Vagina (tissue), 2 donors: Measurements from ENCODE around the gene LRRC55. TPM values are rescaled to one million over a fixed set of nuclear protein-coding genes. Genes with fewer than 3 reads are reported as not detected.

Source experiments
- DNase-seq, 2 donors: peaks; one replicate each; pipeline ENCODE4 v3.0.0-alpha.2; 2017; ENCODE audit errors: extremely low spot score in 2 of 2
- H3K27ac ChIP-seq: fragments of 200-600 bp; sonication (generic); one replicate; pipeline ENCODE4 v1.5.1; 2019
- H3K27me3 ChIP-seq: fragments of 200-600 bp; sonication (generic); one replicate; pipeline ENCODE4 v1.5.1; 2019
- H3K36me3 ChIP-seq, 2 donors: fragments of 200-600 bp; sonication (generic); one replicate each; pipeline ENCODE4 v1.5.1; 2017 to 2019
- H3K4me1 ChIP-seq: fragments of 200-600 bp; sonication (generic); one replicate; pipeline ENCODE4 v1.5.1; 2019
- H3K4me3 ChIP-seq, 2 donors: fragments of 200-600 bp; sonication (generic); 1 replicate in 1 of 2; 2 replicates in 1 of 2; pipeline ENCODE4 v1.5.1; 2016 to 2019
- H3K9me3 ChIP-seq: fragments of 200-600 bp; sonication (generic); one replicate; pipeline ENCODE4 v1.5.1; 2019
- POLR2A ChIP-seq, 2 donors: fragments of 450-650 bp; IDR thresholded peaks; one replicate each; pipeline ENCODE4 v1.6.1; 2017; ENCODE audit warnings: antibody characterized with exemption in 2 of 2, mild to moderate bottlenecking in 2 of 2, moderate library complexity in 2 of 2
- POLR2AphosphoS5 ChIP-seq, 2 donors: sonication (generic); formaldehyde crosslinking; IDR thresholded peaks; one replicate each; pipeline ENCODE4 v1.9.0; 2017; ENCODE audit warnings: antibody characterized with exemption in 2 of 2, mild to moderate bottlenecking in 2 of 2, low read depth in 1 of 2; ENCODE audit not compliant: insufficient read depth in 1 of 2
- intact Hi-C: fragments of 100-400 bp; cut with DNase I; formaldehyde crosslinking; loops from one replicate; pipeline ENCODE4 v1.15.1; 2023
- total RNA-seq: library from RNA; depleted of rRNA; stranded (reverse); fragments of >200 nt; gene quantifications from one replicate; pipeline ENCODE4 v1.2.3, GENCODE V29; 2016
- TF ChIP-seq, protein P1 (sequence below), 3 experiments: fragments of 450-650 bp in 2 of 3; fragments of 200-600 bp in 1 of 3; sonication (generic) in 1 of 3; IDR thresholded peaks; one replicate each; pipeline ENCODE4 v1.5.1; 2017 to 2019; ENCODE audit warnings: antibody characterized with exemption in 3 of 3, mild to moderate bottlenecking in 2 of 3, moderate library complexity in 2 of 3

The LRRC55 gene
- total RNA-seq, 1 donor from 2014 or later: 0.74 TPM

- no peak for TF ChIP-seq POLR2A (IDR thresholded peaks at IDR 0.05)
- TF ChIP-seq, protein P1, sequence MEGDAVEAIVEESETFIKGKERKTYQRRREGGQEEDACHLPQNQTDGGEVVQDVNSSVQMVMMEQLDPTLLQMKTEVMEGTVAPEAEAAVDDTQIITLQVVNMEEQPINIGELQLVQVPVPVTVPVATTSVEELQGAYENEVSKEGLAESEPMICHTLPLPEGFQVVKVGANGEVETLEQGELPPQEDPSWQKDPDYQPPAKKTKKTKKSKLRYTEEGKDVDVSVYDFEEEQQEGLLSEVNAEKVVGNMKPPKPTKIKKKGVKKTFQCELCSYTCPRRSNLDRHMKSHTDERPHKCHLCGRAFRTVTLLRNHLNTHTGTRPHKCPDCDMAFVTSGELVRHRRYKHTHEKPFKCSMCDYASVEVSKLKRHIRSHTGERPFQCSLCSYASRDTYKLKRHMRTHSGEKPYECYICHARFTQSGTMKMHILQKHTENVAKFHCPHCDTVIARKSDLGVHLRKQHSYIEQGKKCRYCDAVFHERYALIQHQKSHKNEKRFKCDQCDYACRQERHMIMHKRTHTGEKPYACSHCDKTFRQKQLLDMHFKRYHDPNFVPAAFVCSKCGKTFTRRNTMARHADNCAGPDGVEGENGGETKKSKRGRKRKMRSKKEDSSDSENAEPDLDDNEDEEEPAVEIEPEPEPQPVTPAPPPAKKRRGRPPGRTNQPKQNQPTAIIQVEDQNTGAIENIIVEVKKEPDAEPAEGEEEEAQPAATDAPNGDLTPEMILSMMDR (IDR thresholded peaks at IDR 0.05): no peak
- no peak for TF ChIP-seq POLR2AphosphoS5 (IDR thresholded peaks at IDR 0.05; ENCODE audit: insufficient read depth in 1 of 2, low read depth in 1 of 2)
- H3K36me3 ChIP-seq: no peaks in the 10 kb centered on the region
- intact Hi-C loops: no loop called here
- no peak for DNase-seq
- no peaks in the 10 kb centered on the region for H3K9me3 ChIP-seq
- H3K27me3 ChIP-seq: no peaks in the 10 kb centered on the region
- no peak overlapping the region for H3K27ac ChIP-seq
- no peak overlapping the region for H3K4me3 ChIP-seq
- H3K4me1 ChIP-seq: no peaks in the 10 kb centered on the region
Observed at GRCh38 chr11:57150454-57150917, 31.3 kb upstream of the LRRC55 start.

DNA sequence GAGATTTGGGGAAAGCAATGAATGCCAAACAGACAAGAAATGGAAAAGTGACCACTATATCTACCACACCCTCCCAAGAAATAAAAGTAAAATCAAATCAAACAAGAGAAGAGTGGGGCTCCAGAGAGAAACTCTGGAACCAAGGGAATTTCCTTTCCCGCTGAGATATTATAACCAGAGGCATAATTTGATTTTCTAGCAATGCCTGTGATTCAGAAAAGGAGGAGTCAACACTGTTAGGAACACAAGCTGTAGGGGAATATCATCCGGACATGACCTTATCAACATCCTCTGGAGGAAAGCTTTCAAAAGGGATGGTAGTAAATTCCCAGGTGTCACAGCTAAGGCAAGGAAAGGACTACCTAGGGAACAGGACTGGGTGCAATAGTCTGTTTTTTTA, 29.6 kb upstream of the LRRC55 start:
- no peaks in the 10 kb centered on the region for H3K9me3 ChIP-seq
- TF ChIP-seq POLR2A (IDR thresholded peaks at IDR 0.05) (no peak), POLR2AphosphoS5 (IDR thresholded peaks at IDR 0.05; ENCODE audit: insufficient read depth in 1 of 2, low read depth in 1 of 2) (no peak)
- TF ChIP-seq, protein P1 (IDR thresholded peaks at IDR 0.05): no peak
- intact Hi-C loops: no loop called here

GRCh38 chr11:57153448-57153847, 28.3 kb upstream of the LRRC55 start:
- TF ChIP-seq, protein P1 (IDR thresholded peaks at IDR 0.05): no peak
- TF ChIP-seq POLR2AphosphoS5 (IDR thresholded peaks at IDR 0.05; ENCODE audit: insufficient read depth in 1 of 2, low read depth in 1 of 2) (no peak), POLR2A (IDR thresholded peaks at IDR 0.05) (no peak)
- Histone ChIP-seq H3K4me3 (no peak overlapping the region), H3K27me3 (no peaks in the 10 kb centered on the region), H3K36me3 (no peaks in the 10 kb centered on the region), H3K4me1 (no peaks in the 10 kb centered on the region), H3K27ac (no peak overlapping the region), H3K9me3 (no peaks in the 10 kb centered on the region)
- intact Hi-C loops: no loop called here
- no peak for DNase-seq

More for the DNA sequence above, 29.6 kb upstream of the LRRC55 start:
- no peak overlapping the region for H3K27ac ChIP-seq
- no peaks in the 10 kb centered on the region for H3K4me1 ChIP-seq
- H3K4me3 ChIP-seq: no peak overlapping the region
- no peaks in the 10 kb centered on the region for H3K27me3 ChIP-seq
- H3K36me3 ChIP-seq: no peaks in the 10 kb centered on the region
- no peak for DNase-seq

- Histone ChIP-seq H3K4me3 (no peak overlapping the region), H3K27me3 (no peaks in the 10 kb centered on the region), H3K9me3 (no peaks in the 10 kb centered on the region), H3K36me3 (no peaks in the 10 kb centered on the region), H3K27ac (no peak overlapping the region), H3K4me1 (no peaks in the 10 kb centered on the region)
- DNase-seq: no peak
- intact Hi-C loops: no loop called here
- TF ChIP-seq, protein P1 (IDR thresholded peaks at IDR 0.05): no peak
- TF ChIP-seq POLR2AphosphoS5 (IDR thresholded peaks at IDR 0.05; ENCODE audit: insufficient read depth in 1 of 2, low read depth in 1 of 2) (no peak), POLR2A (IDR thresholded peaks at IDR 0.05) (no peak)
Observed at GRCh38 chr11:57154739-57155138, 27.0 kb upstream of the LRRC55 start.

- TF ChIP-seq, protein P1 (IDR thresholded peaks at IDR 0.05): no peak
- TF ChIP-seq POLR2A (IDR thresholded peaks at IDR 0.05) (no peak), POLR2AphosphoS5 (IDR thresholded peaks at IDR 0.05; ENCODE audit: insufficient read depth in 1 of 2, low read depth in 1 of 2) (no peak)
- intact Hi-C loops: no loop called here
- Histone ChIP-seq H3K4me3 (no peak overlapping the region), H3K27ac (no peak overlapping the region), H3K36me3 (no peaks in the 10 kb centered on the region), H3K9me3 (no peaks in the 10 kb centered on the region), H3K4me1 (no peaks in the 10 kb centered on the region), H3K27me3 (no peaks in the 10 kb centered on the region)
- DNase-seq: no peak
Observed at GRCh38 chr11:57155400-57155799, 26.4 kb upstream of the LRRC55 start.
